ENCODE data around the gene TRIM63.

The TRIM63 gene

GRCh38 chr1:26031611-26032220 lies 35.7 kb downstream of the TRIM63 start:
- no peak for DNase-seq

GRCh38 chr1:26031196-26031595 lies 36.2 kb downstream of the TRIM63 start:
- DNase-seq: no peak

- DNase-seq: no peak
Observed at GRCh38 chr1:26029864-26030481, 37.5 kb downstream of the TRIM63 start.

- DNase-seq: no peak
Observed at GRCh38 chr1:26029054-26029863, 38.2 kb downstream of the TRIM63 start.

GRCh38 chr1:26028490-26028980 lies 38.9 kb downstream of the TRIM63 start:
- DNase-seq: no peak

GRCh38 chr1:26027716-26028489 lies 39.5 kb downstream of the TRIM63 start:
- no peak for DNase-seq

- DNase-seq: no peak
Observed at GRCh38 chr1:26025517-26025916, 41.9 kb downstream of the TRIM63 start.

GRCh38 chr1:26025060-26025459 lies 42.4 kb downstream of the TRIM63 start:
- DNase-seq: no peak

- DNase-seq: no peak
Observed at GRCh38 chr1:26023826-26024225, 43.6 kb downstream of the TRIM63 start.

GRCh38 chr1:26023009-26023408 lies 44.4 kb downstream of the TRIM63 start:
- no peak for DNase-seq

GRCh38 chr1:26022404-26022779 lies 45.0 kb downstream of the TRIM63 start:
- DNase-seq: no peak

GRCh38 chr1:26021647-26022403 lies 45.6 kb downstream of the TRIM63 start, which contains the start of gene EXTL1:
EXTL1 (plus strand) TSS chr1:26021775; CDS start chr1:26022647, 872 bp downstream.
- no peak for DNase-seq

- DNase-seq: no peak
Observed at GRCh38 chr1:26020941-26021646, 46.3 kb downstream of the TRIM63 start.

- no peak for DNase-seq
Observed at GRCh38 chr1:26020330-26020768, 47.1 kb downstream of the TRIM63 start.

- no peak for DNase-seq
Observed at GRCh38 chr1:26019641-26020315, 47.7 kb downstream of the TRIM63 start.

- DNase-seq: no peak
Observed at GRCh38 chr1:26017606-26018005, 49.8 kb downstream of the TRIM63 start.

- peak; percentile 37 for DNase-seq
Observed at GRCh38 chr1:26016953-26017545, 50.4 kb downstream of the TRIM63 start.

GRCh38 chr1:26016258-26016952 lies 51.0 kb downstream of the TRIM63 start:
- no peak for DNase-seq

- DNase-seq: no peak
Observed at GRCh38 chr1:26015358-26015757, 52.1 kb downstream of the TRIM63 start.

- no peak for DNase-seq
Observed at GRCh38 chr1:26014179-26014578, 53.3 kb downstream of the TRIM63 start.
